OCI-LY7 (cell line): ENCODE data around the gene BMPR1B.

Experiments
- CTCF ChIP-seq: fragments of 200-600 bp; sonication (generic); conservative IDR thresholded peaks from 2 replicates; pipeline ENCODE4 v1.5.1; 2014; ENCODE audit warnings: mild to moderate bottlenecking, antibody characterized with exemption, low read length, moderate library complexity, mixed read lengths
- EZH2phosphoT487 ChIP-seq: fragments of 200-600 bp; sonication (generic); IDR thresholded peaks from 2 replicates; pipeline ENCODE4 v1.6.1; 2018; ENCODE audit warnings: low read depth, borderline replicate concordance, mild to moderate bottlenecking, mixed run types, antibody characterized with exemption, low read length, moderate library complexity, mixed read lengths

DNA sequence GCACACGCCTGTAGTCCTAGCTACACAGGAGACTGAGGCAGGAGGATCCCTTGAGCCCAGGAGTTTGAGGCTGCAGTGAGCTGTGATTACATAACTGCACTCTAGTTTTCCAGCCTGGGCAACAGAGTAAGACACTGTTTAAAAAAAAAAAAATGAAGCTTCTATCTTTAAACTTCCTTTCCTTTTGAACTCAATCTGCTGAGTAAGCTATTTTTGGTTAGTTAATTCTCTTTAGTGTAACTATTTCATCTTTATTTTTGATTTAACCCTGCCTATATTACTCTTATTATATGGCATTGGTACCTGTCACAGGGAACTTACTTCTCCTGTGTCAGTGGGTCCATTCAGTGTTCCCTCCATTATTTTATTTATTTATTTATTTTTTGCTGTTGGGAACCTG is 160.8 kb downstream of the BMPR1B start:
- TF ChIP-seq CTCF (no peak), EZH2phosphoT487 (no peak)
